ENCODE measurements around the gene PLSCR5. TPM values are rescaled to one million over a fixed set of nuclear protein-coding genes. Genes with fewer than 3 reads are reported as not detected.

PLSCR5 gene
- total RNA-seq, 4 donors from 2014 or later, result not detected

DNA sequence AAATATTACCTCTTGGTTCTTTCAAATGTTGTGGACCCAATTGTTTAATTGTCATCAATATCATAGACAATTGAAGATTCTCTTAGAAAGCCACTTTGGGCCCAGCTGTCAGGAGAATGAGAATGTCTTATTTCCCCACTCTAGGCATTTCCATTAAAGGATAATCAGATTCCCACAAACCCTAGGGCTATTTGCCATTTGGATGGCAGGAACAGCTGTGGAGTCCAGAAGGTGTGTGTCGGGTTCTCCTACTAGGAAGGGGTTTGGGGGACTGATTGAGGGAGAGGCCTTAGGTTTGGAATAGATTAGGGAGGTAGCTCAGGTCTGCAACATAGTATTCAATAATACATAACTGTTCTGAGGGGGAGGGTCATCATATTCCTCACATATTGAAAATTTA lies 35.2 kb upstream of the PLSCR5 start:
- no peak for DNase-seq (ENCODE audit: low spot score in 2 of 2)
- TF ChIP-seq, protein P1, sequence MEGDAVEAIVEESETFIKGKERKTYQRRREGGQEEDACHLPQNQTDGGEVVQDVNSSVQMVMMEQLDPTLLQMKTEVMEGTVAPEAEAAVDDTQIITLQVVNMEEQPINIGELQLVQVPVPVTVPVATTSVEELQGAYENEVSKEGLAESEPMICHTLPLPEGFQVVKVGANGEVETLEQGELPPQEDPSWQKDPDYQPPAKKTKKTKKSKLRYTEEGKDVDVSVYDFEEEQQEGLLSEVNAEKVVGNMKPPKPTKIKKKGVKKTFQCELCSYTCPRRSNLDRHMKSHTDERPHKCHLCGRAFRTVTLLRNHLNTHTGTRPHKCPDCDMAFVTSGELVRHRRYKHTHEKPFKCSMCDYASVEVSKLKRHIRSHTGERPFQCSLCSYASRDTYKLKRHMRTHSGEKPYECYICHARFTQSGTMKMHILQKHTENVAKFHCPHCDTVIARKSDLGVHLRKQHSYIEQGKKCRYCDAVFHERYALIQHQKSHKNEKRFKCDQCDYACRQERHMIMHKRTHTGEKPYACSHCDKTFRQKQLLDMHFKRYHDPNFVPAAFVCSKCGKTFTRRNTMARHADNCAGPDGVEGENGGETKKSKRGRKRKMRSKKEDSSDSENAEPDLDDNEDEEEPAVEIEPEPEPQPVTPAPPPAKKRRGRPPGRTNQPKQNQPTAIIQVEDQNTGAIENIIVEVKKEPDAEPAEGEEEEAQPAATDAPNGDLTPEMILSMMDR (IDR thresholded peaks at IDR 0.05), result no peak
- no peak for TF ChIP-seq POLR2A (IDR thresholded peaks at IDR 0.05)
- WGBS, 2 donors, result 90 to 96% methylated on average over 1 of the region's 1 CpG
- intact Hi-C loops (cut with DNase I; ENCODE audit: low total_unique reads), result no loop called here
- no peak overlapping the region for H3K4me3 ChIP-seq (ENCODE audit: low read depth, poor library complexity, severe bottlenecking)

DNA sequence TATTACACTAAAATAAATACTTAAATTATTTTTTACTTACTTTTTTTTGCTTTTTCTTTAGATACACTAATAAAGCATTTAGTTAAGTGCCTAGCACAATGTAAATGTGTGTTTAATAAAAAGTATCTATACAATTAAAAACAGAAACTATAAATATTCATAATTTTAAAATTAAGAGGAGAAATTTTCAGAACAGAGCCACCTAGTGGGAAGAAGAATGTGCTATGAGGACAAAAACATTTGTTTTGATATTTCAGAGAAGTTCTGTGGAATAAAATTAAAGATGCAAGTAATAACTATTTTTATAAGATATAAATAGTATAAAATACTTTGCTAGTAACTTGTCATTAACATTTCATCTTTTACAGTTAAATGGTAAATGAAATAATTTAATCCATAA lies 33.6 kb upstream of the PLSCR5 start:
- intact Hi-C loops (cut with DNase I; ENCODE audit: low total_unique reads), result no loop called here
- no peak overlapping the region for H3K4me3 ChIP-seq (ENCODE audit: low read depth, poor library complexity, severe bottlenecking)
- no peak for DNase-seq (ENCODE audit: low spot score in 2 of 2)
- TF ChIP-seq, protein P1 (IDR thresholded peaks at IDR 0.05), result no peak
- TF ChIP-seq POLR2A (IDR thresholded peaks at IDR 0.05), result no peak

DNA sequence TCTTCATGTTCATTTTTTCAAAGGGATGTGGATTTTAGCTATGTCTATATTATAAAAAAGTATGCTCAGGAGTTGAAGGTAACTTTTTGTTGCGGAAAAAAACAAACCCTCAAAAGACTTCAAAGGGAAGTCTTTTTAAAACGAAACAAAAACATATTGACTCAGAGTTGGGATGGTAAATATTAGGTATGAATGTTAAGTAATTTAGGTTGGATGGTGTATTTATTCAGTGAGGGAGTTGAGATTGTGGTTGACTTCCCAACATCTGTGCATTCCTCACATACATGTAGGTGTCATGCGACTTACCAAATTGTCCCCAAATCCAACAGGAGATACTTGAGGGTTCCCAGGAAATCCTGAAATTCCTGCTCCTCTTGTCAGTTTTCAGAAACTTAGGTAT lies 32.7 kb upstream of the PLSCR5 start:
- no peak overlapping the region for H3K4me3 ChIP-seq (ENCODE audit: low read depth, poor library complexity, severe bottlenecking)
- no peak for DNase-seq (ENCODE audit: low spot score in 2 of 2)
- TF ChIP-seq, protein P1 (IDR thresholded peaks at IDR 0.05), result no peak
- no peak for TF ChIP-seq POLR2A (IDR thresholded peaks at IDR 0.05)
- intact Hi-C loops (cut with DNase I; ENCODE audit: low total_unique reads), result no loop called here
- WGBS, 2 donors, result 78 to 84% methylated on average over 3 of the region's 3 CpGs

DNA sequence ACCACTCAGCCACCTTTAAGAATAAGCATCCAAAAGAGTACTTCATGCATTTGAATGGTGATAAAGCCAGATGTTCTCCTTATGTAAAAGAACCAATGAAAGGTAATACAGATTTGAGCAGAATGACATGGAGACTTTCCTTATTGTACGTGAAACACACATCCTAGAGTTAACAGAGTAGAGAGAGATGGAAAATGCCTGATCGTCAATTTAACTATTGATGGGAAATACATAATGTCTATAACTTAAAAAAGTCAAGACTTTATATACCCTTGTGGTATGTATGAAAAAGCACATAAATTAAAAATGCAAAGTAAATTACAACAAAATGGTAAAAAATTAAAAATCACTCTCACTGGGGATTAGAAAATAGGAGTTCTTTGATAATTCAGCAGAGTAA lies 31.7 kb upstream of the PLSCR5 start:
- intact Hi-C loops (cut with DNase I; ENCODE audit: low total_unique reads), result no loop called here
- H3K4me3 ChIP-seq (ENCODE audit: low read depth, poor library complexity, severe bottlenecking), result no peak overlapping the region
- WGBS, 2 donors, result 77 to 84% methylated on average over 2 of the region's 2 CpGs
- no peak for DNase-seq (ENCODE audit: low spot score in 2 of 2)
- TF ChIP-seq POLR2A (IDR thresholded peaks at IDR 0.05), result no peak
- TF ChIP-seq, protein P1 (IDR thresholded peaks at IDR 0.05), result no peak

DNA sequence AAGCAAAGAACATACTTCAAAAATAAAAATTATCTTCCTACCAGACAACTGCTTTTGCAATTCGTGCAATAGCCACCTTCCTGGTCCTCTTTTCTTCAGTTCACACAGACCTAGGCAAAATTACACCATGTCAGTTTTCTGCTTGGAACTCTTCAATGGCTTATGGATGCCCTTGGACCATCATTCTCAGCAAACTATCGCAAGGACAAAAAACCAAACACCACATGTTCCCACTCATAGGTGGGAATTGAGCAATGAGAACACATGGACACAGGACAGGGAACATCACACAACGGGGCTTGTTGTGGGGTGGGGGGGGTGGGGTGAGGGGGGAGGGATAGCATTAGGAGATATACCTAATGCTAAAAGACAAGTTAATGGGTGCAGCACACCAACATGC lies 29.2 kb upstream of the PLSCR5 start:
- DNase-seq (ENCODE audit: low spot score in 2 of 2), result no peak
- WGBS, 2 donors, result 71 to 79% methylated on average over 3 of the region's 3 CpGs
- intact Hi-C loops (cut with DNase I; ENCODE audit: low total_unique reads), result no loop called here
- TF ChIP-seq, protein P1 (IDR thresholded peaks at IDR 0.05), result no peak
- no peak for TF ChIP-seq POLR2A (IDR thresholded peaks at IDR 0.05)
- no peak overlapping the region for H3K4me3 ChIP-seq (ENCODE audit: low read depth, poor library complexity, severe bottlenecking)

DNA sequence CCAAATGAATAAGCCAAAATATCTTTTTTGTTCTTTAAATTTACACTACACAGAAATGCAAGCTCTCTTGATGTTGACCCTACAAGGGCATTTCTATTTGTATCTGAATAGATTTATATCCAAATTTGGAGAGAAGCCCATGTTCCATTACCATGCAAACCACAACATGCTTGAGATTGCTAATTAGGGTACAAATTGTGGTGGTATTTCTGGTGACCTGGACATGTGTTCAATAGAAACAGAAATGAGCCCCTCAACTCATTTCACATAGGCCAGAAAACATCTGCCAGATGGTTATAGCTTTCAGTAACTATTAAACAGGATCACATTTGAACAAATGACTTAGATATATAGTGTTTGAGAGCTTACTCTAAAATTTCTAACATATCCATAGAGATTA lies 23.5 kb upstream of the PLSCR5 start:
- DNase-seq (ENCODE audit: low spot score in 2 of 2), result no peak
- H3K4me3 ChIP-seq (ENCODE audit: low read depth, poor library complexity, severe bottlenecking), result no peak overlapping the region
- no peak for TF ChIP-seq POLR2A (IDR thresholded peaks at IDR 0.05)
- TF ChIP-seq, protein P1 (IDR thresholded peaks at IDR 0.05), result no peak
- intact Hi-C loops (cut with DNase I; ENCODE audit: low total_unique reads), result no loop called here

All from lower leg skin (tissue), 4 donors.